ENCODE measurements around the gene SYTL3. TPM values are rescaled to one million over a fixed set of nuclear protein-coding genes. Genes with fewer than 3 reads are reported as not detected.

Gene SYTL3
- total RNA-seq, 1 experiment from 2014 or later = 0.28 TPM

GRCh38 chr6:158751921-158752320 lies 102.1 kb downstream of the SYTL3 start:
- TF ChIP-seq TEAD1 (CRISPR knock-in tag; IDR thresholded peaks at IDR 0.05) = no peak
- no peak for TF ChIP-seq CDX4 (CRISPR knock-in tag; IDR thresholded peaks at IDR 0.05; ENCODE audit: borderline replicate concordance)
- TF ChIP-seq JAZF1 (CRISPR knock-in tag; IDR thresholded peaks at IDR 0.05) = no peak
- no peak for TF ChIP-seq KAT7 (CRISPR knock-in tag; IDR thresholded peaks at IDR 0.05; ENCODE audit: borderline replicate concordance)
- no peak for TF ChIP-seq OVOL2 (CRISPR knock-in tag; IDR thresholded peaks at IDR 0.05; ENCODE audit: borderline replicate concordance)
- TF ChIP-seq MAX (CRISPR knock-in tag; IDR thresholded peaks at IDR 0.05) = no peak
- no peak overlapping the region for H3K27ac Mint-ChIP-seq
- H3K4me3 Mint-ChIP-seq = no peak overlapping the region
- H3K9me3 Mint-ChIP-seq = no peaks in the 10 kb centered on the region
- peaks cover 21% of the 10 kb centered on the region; the same call in 1 of the 2 replicates for H3K4me1 Mint-ChIP-seq
- no peaks in the 10 kb centered on the region for H3K36me3 Mint-ChIP-seq
- ATAC-seq = no peak
- H3K27me3 Mint-ChIP-seq (ENCODE audit: low read depth) = no peaks in the 10 kb centered on the region
- DNase-seq (ENCODE audit: low spot score) = no peak
- POLR2A ChIA-PET = interaction anchor here (1.1 kb wide), 1 partner anchor 11 kb away, joined by 3 read pairs; no protein-coding TSS in a partner anchor
- CTCF ChIA-PET = interaction anchor here (0.6 to 1.5 kb wide), 7 partner anchors 9 to 164 kb away, joined by 3 to 8 read pairs (median 5); no protein-coding TSS in a partner anchor

- ChIA-PET POLR2A (interaction anchor here (0.7 to 1.1 kb wide), 3 partner anchors 8 to 155 kb away, joined by 3 to 4 read pairs (median 3); no protein-coding TSS in a partner anchor), CTCF (interaction anchor here (0.6 to 1.5 kb wide), 13 partner anchors 9 to 543 kb away, joined by 3 to 8 read pairs (median 3); partner anchors contain the start of gene DYNLT1)
- no peaks in the 10 kb centered on the region for H3K36me3 Mint-ChIP-seq
- peaks cover 27% of the 10 kb centered on the region for H3K4me1 Mint-ChIP-seq
- no peak for DNase-seq (ENCODE audit: low spot score)
- H3K9me3 Mint-ChIP-seq = no peaks in the 10 kb centered on the region
- H3K27ac Mint-ChIP-seq = no peak overlapping the region
- H3K4me3 Mint-ChIP-seq = no peak overlapping the region
- no peaks in the 10 kb centered on the region for H3K27me3 Mint-ChIP-seq (ENCODE audit: low read depth)
- TF ChIP-seq E2F4 (CRISPR knock-in tag; IDR thresholded peaks at IDR 0.05; ENCODE audit: borderline replicate concordance, low read depth) (no peak), RELA (CRISPR knock-in tag; IDR thresholded peaks at IDR 0.05; ENCODE audit: borderline replicate concordance) (no peak), ATF2 (CRISPR knock-in tag; IDR thresholded peaks at IDR 0.05; ENCODE audit: borderline replicate concordance, low read depth) (no peak)
- ATAC-seq = peak; percentile 81
Measured at GRCh38 chr6:158752613-158753012, 102.8 kb downstream of the SYTL3 start.

- CTCF ChIA-PET = interaction anchor here (1.6 kb wide), 1 partner anchor 35 kb away, joined by 5 read pairs; no protein-coding TSS in a partner anchor
- no peaks in the 10 kb centered on the region for H3K9me3 Mint-ChIP-seq
- no peak overlapping the region for H3K4me3 Mint-ChIP-seq
- ATAC-seq = no peak
- POLR2A ChIA-PET = no interaction called here
- no peaks in the 10 kb centered on the region for H3K27me3 Mint-ChIP-seq (ENCODE audit: low read depth)
- DNase-seq (ENCODE audit: low spot score) = no peak
- H3K27ac Mint-ChIP-seq = no peak overlapping the region
- TF ChIP-seq GTF2I (CRISPR knock-in tag; conservative IDR thresholded peaks at IDR 0.05) (no peak), ZNF416 (CRISPR knock-in tag; IDR thresholded peaks at IDR 0.05) (no peak), E2F4 (CRISPR knock-in tag; IDR thresholded peaks at IDR 0.05; ENCODE audit: borderline replicate concordance, low read depth) (no peak), FOXK1 (CRISPR knock-in tag; IDR thresholded peaks at IDR 0.05) (no peak)
- H3K36me3 Mint-ChIP-seq = no peaks in the 10 kb centered on the region
- H3K4me1 Mint-ChIP-seq = peaks cover 39% of the 10 kb centered on the region
Measured at GRCh38 chr6:158753811-158754210, 104.0 kb downstream of the SYTL3 start.

GRCh38 chr6:158754738-158755137 lies 104.9 kb downstream of the SYTL3 start:
- no peak overlapping the region for H3K27ac Mint-ChIP-seq
- ChIA-PET POLR2A (no interaction called here), CTCF (interaction anchor here (1.6 kb wide), 1 partner anchor 36 kb away, joined by 5 read pairs; no protein-coding TSS in a partner anchor)
- H3K36me3 Mint-ChIP-seq = no peaks in the 10 kb centered on the region
- no peaks in the 10 kb centered on the region for H3K27me3 Mint-ChIP-seq (ENCODE audit: low read depth)
- no peaks in the 10 kb centered on the region for H3K9me3 Mint-ChIP-seq
- H3K4me3 Mint-ChIP-seq = no peak overlapping the region
- DNase-seq (ENCODE audit: low spot score) = no peak
- no peak for ATAC-seq
- H3K4me1 Mint-ChIP-seq = peaks cover 41% of the 10 kb centered on the region
- no peak for TF ChIP-seq ATF6 (CRISPR knock-in tag; IDR thresholded peaks at IDR 0.05)
- no peak for TF ChIP-seq NFYB (CRISPR knock-in tag; conservative IDR thresholded peaks at IDR 0.05; ENCODE audit: low read depth)
- TF ChIP-seq CTCF (IDR thresholded peaks at IDR 0.05) = no peak
- no peak for TF ChIP-seq ZMAT4 (CRISPR knock-in tag; IDR thresholded peaks at IDR 0.05)
- no peak for TF ChIP-seq ZNF671 (CRISPR knock-in tag; IDR thresholded peaks at IDR 0.05)
- no peak for TF ChIP-seq ELF4 (CRISPR knock-in tag; IDR thresholded peaks at IDR 0.05; ENCODE audit: low read depth)
- TF ChIP-seq PRRX2 (CRISPR knock-in tag; IDR thresholded peaks at IDR 0.05) = no peak

All from WTC11 (cell line).